ENCODE measurements around the gene GRIK3.
A peak's percentile ranks its signal among the peaks of the same experiment; 100 is the strongest.

Gene GRIK3

GRCh38 chr1:36855699-36856494 is 178.4 kb downstream of the GRIK3 start:
- DNase-seq (ENCODE audit: low read depth, low spot score): no peak

- DNase-seq (ENCODE audit: low read depth, low spot score): no peak
Measured at GRCh38 chr1:36853638-36854037, 180.7 kb downstream of the GRIK3 start.

GRCh38 chr1:36852586-36852985 is 181.7 kb downstream of the GRIK3 start:
- no peak for DNase-seq (ENCODE audit: low read depth, low spot score)

GRCh38 chr1:36851595-36851994 is 182.7 kb downstream of the GRIK3 start:
- no peak for DNase-seq (ENCODE audit: low read depth, low spot score)

GRCh38 chr1:36851087-36851486 is 183.2 kb downstream of the GRIK3 start:
- DNase-seq (ENCODE audit: low read depth, low spot score): no peak

GRCh38 chr1:36849956-36850355 is 184.4 kb downstream of the GRIK3 start:
- no peak for DNase-seq (ENCODE audit: low read depth, low spot score)

GRCh38 chr1:36847761-36848160 is 186.6 kb downstream of the GRIK3 start:
- peak; percentile 33 for DNase-seq (ENCODE audit: low read depth, low spot score)

- no peak for DNase-seq (ENCODE audit: low read depth, low spot score)
Measured at GRCh38 chr1:36847186-36847585, 187.1 kb downstream of the GRIK3 start.

- DNase-seq (ENCODE audit: low read depth, low spot score): no peak
Measured at GRCh38 chr1:36846357-36846756, 188.0 kb downstream of the GRIK3 start.

GRCh38 chr1:36845802-36846201 is 188.5 kb downstream of the GRIK3 start:
- DNase-seq (ENCODE audit: low read depth, low spot score): no peak

- DNase-seq (ENCODE audit: low read depth, low spot score): no peak
Measured at GRCh38 chr1:36844917-36845316, 189.4 kb downstream of the GRIK3 start.

GRCh38 chr1:36843906-36844610 is 190.3 kb downstream of the GRIK3 start:
- DNase-seq (ENCODE audit: low read depth, low spot score): no peak

GRCh38 chr1:36843027-36843426 is 191.3 kb downstream of the GRIK3 start:
- no peak for DNase-seq (ENCODE audit: low read depth, low spot score)

- no peak for DNase-seq (ENCODE audit: low read depth, low spot score)
Measured at GRCh38 chr1:36842448-36842847, 191.9 kb downstream of the GRIK3 start.

- no peak for DNase-seq (ENCODE audit: low read depth, low spot score)
Measured at GRCh38 chr1:36839485-36839884, 194.8 kb downstream of the GRIK3 start.

GRCh38 chr1:36838888-36839287 is 195.4 kb downstream of the GRIK3 start:
- no peak for DNase-seq (ENCODE audit: low read depth, low spot score)

GRCh38 chr1:36836916-36837315 is 197.4 kb downstream of the GRIK3 start:
- no peak for DNase-seq (ENCODE audit: low read depth, low spot score)

GRCh38 chr1:36836196-36836883 is 198.0 kb downstream of the GRIK3 start:
- no peak for DNase-seq (ENCODE audit: low read depth, low spot score)

GRCh38 chr1:36835696-36836095 is 198.6 kb downstream of the GRIK3 start:
- no peak for DNase-seq (ENCODE audit: low read depth, low spot score)

GRCh38 chr1:36835017-36835695 is 199.2 kb downstream of the GRIK3 start:
- DNase-seq (ENCODE audit: low read depth, low spot score): no peak

GRCh38 chr1:36834586-36834985 is 199.7 kb downstream of the GRIK3 start:
- no peak for DNase-seq (ENCODE audit: low read depth, low spot score)

Data from iPS DF 19.7 (cell line).